Parathyroid adenoma (tissue), 2 donors: ENCODE measurements around the gene P2RY14.

Experiments
- H2AFZ ChIP-seq: fragments of 300-600 bp; sonication (generic); one replicate; pipeline ENCODE4 v1.7.0; 2017; ENCODE audit warnings: antibody characterized with exemption, mild to moderate bottlenecking
- H3K27ac ChIP-seq: fragments of 300-600 bp; sonication (generic); one replicate; pipeline ENCODE4 v1.7.0; 2017
- H3K27me3 ChIP-seq: fragments of 300-600 bp; sonication (generic); one replicate; pipeline ENCODE4 v1.7.0; 2017; ENCODE audit warnings: low read length; ENCODE audit not compliant: control insufficient read depth, insufficient read depth
- H3K36me3 ChIP-seq: fragments of 300-600 bp; sonication (generic); one replicate; pipeline ENCODE4 v1.7.0; 2017; ENCODE audit warnings: low read length; ENCODE audit not compliant: control insufficient read depth, insufficient read depth
- H3K4me1 ChIP-seq: fragments of 300-600 bp; sonication (generic); one replicate; pipeline ENCODE4 v1.7.0; 2017; ENCODE audit warnings: control low read depth
- H3K4me2 ChIP-seq: fragments of 300-600 bp; sonication (generic); one replicate; pipeline ENCODE4 v1.7.0; 2017; ENCODE audit warnings: low read length
- H3K4me3 ChIP-seq: fragments of 300-600 bp; sonication (generic); one replicate; pipeline ENCODE4 v1.7.0; 2017; ENCODE audit warnings: low read depth, low read length
- H3K79me2 ChIP-seq: fragments of 300-600 bp; sonication (generic); one replicate; pipeline ENCODE4 v1.7.0; 2017; ENCODE audit warnings: control low read depth
- H3K9ac ChIP-seq: fragments of 300-600 bp; sonication (generic); one replicate; pipeline ENCODE4 v1.7.0; 2017; ENCODE audit warnings: mild to moderate bottlenecking
- H3K9me3 ChIP-seq: fragments of 300-600 bp; sonication (generic); one replicate; pipeline ENCODE4 v1.7.0; 2017; ENCODE audit warnings: low read length; ENCODE audit not compliant: control insufficient read depth
- CTCF ChIP-seq: fragments of 300-600 bp; sonication (generic); IDR thresholded peaks from one replicate; pipeline ENCODE4 v1.7.0; 2017; ENCODE audit warnings: antibody characterized with exemption, mild to moderate bottlenecking
- donor health status: primary hyperparathyroidism.

P2RY14 gene

GRCh38 chr3:151319628-151320027 is 41.3 kb upstream of the P2RY14 start:
- H3K4me2 ChIP-seq, result no peak overlapping the region
- no peak for TF ChIP-seq CTCF
- H2AFZ ChIP-seq, result no peak overlapping the region
- H3K27ac ChIP-seq, result no peak overlapping the region
- no peaks in the 10 kb centered on the region for H3K27me3 ChIP-seq
- H3K4me1 ChIP-seq, result no peaks in the 10 kb centered on the region
- no peak overlapping the region for H3K4me3 ChIP-seq
- no peaks in the 10 kb centered on the region for H3K36me3 ChIP-seq
- H3K9me3 ChIP-seq, result no peaks in the 10 kb centered on the region
- no peak overlapping the region for H3K9ac ChIP-seq
- no peaks in the 10 kb centered on the region for H3K79me2 ChIP-seq

- TF ChIP-seq CTCF, result no peak
- no peak overlapping the region for H3K27ac ChIP-seq
- no peaks in the 10 kb centered on the region for H3K27me3 ChIP-seq
- H3K4me1 ChIP-seq, result no peaks in the 10 kb centered on the region
- no peak overlapping the region for H3K4me3 ChIP-seq
- H3K9ac ChIP-seq, result no peak overlapping the region
- no peak overlapping the region for H3K4me2 ChIP-seq
- no peaks in the 10 kb centered on the region for H3K79me2 ChIP-seq
- H3K36me3 ChIP-seq, result no peaks in the 10 kb centered on the region
- no peak overlapping the region for H2AFZ ChIP-seq
- H3K9me3 ChIP-seq, result no peaks in the 10 kb centered on the region
Measured at GRCh38 chr3:151318991-151319390, 40.6 kb upstream of the P2RY14 start.

DNA sequence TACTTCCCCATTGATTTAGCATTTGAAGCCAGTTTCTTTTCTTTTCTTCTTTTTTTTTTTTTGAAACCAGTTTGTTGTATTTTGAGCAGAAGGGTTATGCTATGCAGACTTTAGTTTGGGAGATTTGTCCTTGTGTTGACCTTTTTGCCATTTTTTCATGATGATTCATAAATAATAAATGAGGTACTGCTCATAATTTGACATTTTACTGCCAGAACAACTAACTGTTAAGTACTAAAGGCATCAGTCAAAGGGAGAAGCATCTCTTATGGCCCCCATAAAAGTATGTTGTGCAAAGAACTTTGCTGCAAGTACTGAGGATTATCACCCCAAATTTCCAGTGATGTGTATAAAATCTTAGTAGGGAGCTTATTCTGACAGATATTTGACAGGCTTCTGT is 40.0 kb upstream of the P2RY14 start:
- Histone ChIP-seq H3K36me3 (no peaks in the 10 kb centered on the region), H3K79me2 (no peaks in the 10 kb centered on the region), H3K27me3 (no peaks in the 10 kb centered on the region), H3K4me3 (no peak overlapping the region), H3K4me2 (no peak overlapping the region), H2AFZ (no peak overlapping the region), H3K9me3 (no peaks in the 10 kb centered on the region), H3K4me1 (no peaks in the 10 kb centered on the region), H3K9ac (no peak overlapping the region), H3K27ac (no peak overlapping the region)
- TF ChIP-seq CTCF, result no peak

- H3K79me2 ChIP-seq, result no peaks in the 10 kb centered on the region
- no peak within 1 kb of the TSS for H3K27ac ChIP-seq
- no peak for TF ChIP-seq CTCF
- H3K9me3 ChIP-seq, result no peaks in the 10 kb centered on the region
- H2AFZ ChIP-seq, result no peak within 1 kb of the TSS
- no peaks in the 10 kb centered on the region for H3K36me3 ChIP-seq
- no peaks in the 10 kb centered on the region for H3K27me3 ChIP-seq
- no peak within 1 kb of the TSS for H3K9ac ChIP-seq
- H3K4me3 ChIP-seq, result no peak within 1 kb of the TSS
- H3K4me2 ChIP-seq, result no peak within 1 kb of the TSS
- no peaks in the 10 kb centered on the region for H3K4me1 ChIP-seq
Measured at GRCh38 chr3:151316267-151316991, 38.1 kb upstream of the P2RY14 start, which contains the start of gene GPR87. Gene GPR87, minus strand, starts transcription at chr3:151316820. Its CDS starts 16,720 bp downstream, at chr3:151300100.

DNA sequence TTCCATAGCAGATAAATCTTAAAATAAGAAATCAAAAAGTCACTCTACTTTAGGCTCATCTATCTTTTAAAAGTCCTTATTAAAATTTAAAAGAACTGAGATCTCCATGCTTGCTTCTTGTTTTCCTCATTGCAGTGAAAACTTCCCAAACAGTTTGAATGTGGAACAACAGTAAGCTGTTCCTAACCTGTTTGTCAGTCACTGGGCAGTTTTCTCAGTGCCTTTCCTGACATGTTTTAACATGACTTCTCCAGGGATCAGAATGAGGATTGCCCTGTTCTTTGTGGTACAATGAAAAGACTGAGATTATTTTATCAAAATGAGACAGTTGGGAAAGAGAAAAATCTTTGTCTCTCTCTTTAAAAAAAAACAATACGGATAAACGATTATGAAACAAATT is 37.5 kb upstream of the P2RY14 start:
- Histone ChIP-seq H3K36me3 (no peaks in the 10 kb centered on the region), H3K4me3 (no peak overlapping the region), H3K4me2 (no peak overlapping the region), H3K79me2 (no peaks in the 10 kb centered on the region), H3K9ac (no peak overlapping the region), H3K27ac (no peak overlapping the region), H2AFZ (no peak overlapping the region), H3K4me1 (no peaks in the 10 kb centered on the region), H3K9me3 (no peaks in the 10 kb centered on the region), H3K27me3 (no peaks in the 10 kb centered on the region)
- no peak for TF ChIP-seq CTCF
